Hair follicle dermal papilla cell (primary cell): ENCODE results near the gene KRTAP26-1. TPM values are rescaled to one million over a fixed set of nuclear protein-coding genes. Genes with fewer than 3 reads are reported as not detected.

Source experiments
- small RNA-seq: library from RNA; depleted of rRNA; stranded (forward); fragments of <200 nt; gene quantifications from one replicate; pipeline ENCODE3, GENCODE V24; 2012
- total RNA-seq: library from RNA; depleted of rRNA; stranded (reverse); fragments of >200 nt; gene quantifications from 2 replicates; pipeline ENCODE4 v1.2.3, GENCODE V29; 2012

Gene KRTAP26-1, protein sequence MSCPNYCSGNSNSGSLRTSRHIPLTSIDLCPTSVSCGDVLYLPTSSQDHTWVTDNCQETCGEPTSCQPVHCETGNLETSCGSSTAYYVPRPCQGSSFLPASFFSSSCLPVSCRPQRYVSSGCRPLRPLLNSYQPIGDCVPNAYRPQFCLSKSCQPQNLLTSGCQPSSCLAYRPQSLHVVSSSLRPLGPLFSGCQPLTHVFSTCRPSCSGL
- total RNA-seq = not detected in 2 replicates

DNA sequence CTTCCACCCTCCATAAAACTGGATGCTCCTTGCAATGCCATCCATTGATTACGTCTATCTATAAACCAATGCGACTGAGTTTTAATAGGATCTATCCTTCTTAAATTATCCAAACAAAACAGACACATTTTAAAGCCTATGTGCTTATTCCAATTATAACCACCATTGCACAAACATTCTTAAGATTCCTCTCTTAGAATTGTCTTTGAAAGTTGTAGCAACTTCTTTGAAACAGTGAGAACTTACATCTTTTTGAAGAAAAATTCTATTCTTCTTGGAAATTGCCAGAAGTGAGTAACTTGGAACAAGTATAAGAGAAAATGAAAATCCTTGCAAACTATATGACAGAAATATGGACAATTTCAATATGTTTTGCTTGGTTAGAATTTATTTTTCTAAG, at the start of gene KRTAP26-1:
TSS of gene KRTAP26-1 (minus strand) at position 101 of the 400 bp plus-strand sequence. CDS start 280 bp downstream, outside the sequence.

GRCh38 chr21:30348506-30348905, 28.4 kb upstream of the KRTAP26-1 start, which contains the start of gene KRTAP23-1:
Gene KRTAP23-1 (minus strand): TSS chr21:30348606. CDS start chr21:30348606, 0 bp downstream.

GRCh38 chr21:30337276-30337744, 17.2 kb upstream of the KRTAP26-1 start, which contains the start of gene KRTAP27-1:
Gene KRTAP27-1 (minus strand): TSS chr21:30337694. CDS start chr21:30337668, 26 bp downstream.

DNA sequence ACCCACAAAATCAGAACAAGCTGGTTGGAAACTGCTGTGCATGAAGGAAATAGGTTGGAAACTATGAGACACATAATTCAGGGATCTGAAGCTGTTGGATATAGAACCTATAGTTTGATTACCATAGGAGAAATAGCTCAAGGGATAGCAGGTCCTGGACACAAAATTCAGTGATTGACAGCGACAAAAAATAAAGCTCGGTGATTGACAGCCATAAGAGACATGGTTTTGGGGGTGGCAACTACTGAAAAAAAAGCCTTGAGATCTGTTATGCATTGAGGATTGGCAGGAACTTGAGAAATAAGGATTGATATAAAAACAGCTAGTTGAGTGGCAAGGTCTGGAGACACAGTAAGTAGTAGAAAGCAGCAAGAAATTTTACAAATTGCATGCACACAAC, 30.9 kb downstream of the KRTAP26-1 start, which contains the start of gene KRTAP25-1:
TSS of gene KRTAP25-1 (minus strand) at position 300 of the 400 bp plus-strand sequence. CDS start at position 276, 24 bp downstream.

GRCh38 chr21:30282850-30283249, 37.3 kb downstream of the KRTAP26-1 start, which contains the start of gene KRTAP24-1:
Gene KRTAP24-1 (minus strand): TSS chr21:30282950. CDS start chr21:30282932, 18 bp downstream.

Small RNAs within 50 kb of the gene (small RNA-seq; reads per million reads assigned to genes)
- gene KRTAP23-1 = not detected

Other genes with a start within 250 kb of the KRTAP26-1 start
- not detected in 2 replicates for gene CLDN17, start 153.5 kb downstream of the KRTAP26-1 start, total RNA-seq
- under 0.01 TPM in 1 of 2 replicates, not detected in the other for gene CLDN8, start 104.2 kb downstream of the KRTAP26-1 start, total RNA-seq
- not detected in 2 replicates for gene KRTAP24-1, start 37.4 kb downstream of the KRTAP26-1 start, total RNA-seq
- gene KRTAP25-1, start 30.8 kb downstream of the KRTAP26-1 start, total RNA-seq = not detected in 2 replicates
- gene KRTAP27-1, start 17.4 kb upstream of the KRTAP26-1 start, total RNA-seq = not detected in 2 replicates
- not detected in 2 replicates for gene KRTAP23-1, start 28.3 kb upstream of the KRTAP26-1 start, total RNA-seq
- not detected in 2 replicates for gene KRTAP13-2, start 52.0 kb upstream of the KRTAP26-1 start, total RNA-seq
- gene KRTAP13-1, start 75.7 kb upstream of the KRTAP26-1 start, total RNA-seq = not detected in 2 replicates
- not detected in 2 replicates for gene KRTAP13-3, start 105.6 kb upstream of the KRTAP26-1 start, total RNA-seq
- gene KRTAP13-4, start 109.9 kb upstream of the KRTAP26-1 start, total RNA-seq = not detected in 2 replicates
- gene KRTAP15-1, start 120.0 kb upstream of the KRTAP26-1 start, total RNA-seq = not detected in 2 replicates
- not detected in 2 replicates for gene KRTAP19-1, start 160.1 kb upstream of the KRTAP26-1 start, total RNA-seq
- gene KRTAP19-2, start 167.1 kb upstream of the KRTAP26-1 start, total RNA-seq = not detected in 2 replicates
- gene KRTAP19-3, start 171.7 kb upstream of the KRTAP26-1 start, total RNA-seq = not detected in 2 replicates
- gene KRTAP19-4, start 176.8 kb upstream of the KRTAP26-1 start, total RNA-seq = not detected in 2 replicates
- gene KRTAP19-5, start 181.8 kb upstream of the KRTAP26-1 start, total RNA-seq = not detected in 2 replicates
- gene KRTAP19-6, start 221.5 kb upstream of the KRTAP26-1 start, total RNA-seq = not detected in 2 replicates
- not detected in 2 replicates for gene KRTAP19-7, start 241.0 kb upstream of the KRTAP26-1 start, total RNA-seq